Tongue (tissue), 3 donors: ENCODE data around the gene C12orf76. TPM values are rescaled to one million over a fixed set of nuclear protein-coding genes. Genes with fewer than 3 reads are reported as not detected.

Experiments used
- DNase-seq: peaks from one replicate; pipeline ENCODE4 v3.0.0-alpha.2; 2015
- small RNA-seq: library from RNA; depleted of rRNA; stranded (forward); fragments of <200 nt; gene quantifications from one replicate; pipeline ENCODE3, GENCODE V24; 2014; ENCODE audit warnings: low replicate concordance
- total RNA-seq: library from RNA; depleted of rRNA; stranded (reverse); fragments of >200 nt; gene quantifications from one replicate; pipeline ENCODE4 v1.2.3, GENCODE V29; 2014

The C12orf76 gene
- total RNA-seq, 1 donor from 2014 or later, result 20.9 TPM

- peak; percentile 97 for DNase-seq
These were observed 52.4 kb downstream of the C12orf76 start, which contains the start of gene GIT2 for GRCh38 chr12:109995686-109996482. TSS of gene GIT2 (minus strand) at chr12:109996368. CDS start at chr12:109996224, 144 bp downstream.

- DNase-seq, result no peak
These were observed 53.0 kb downstream of the C12orf76 start for GRCh38 chr12:109995361-109995685.

- no peak for DNase-seq
These were observed 53.7 kb downstream of the C12orf76 start for GRCh38 chr12:109994401-109995175.

GRCh38 chr12:109993091-109993490, 55.2 kb downstream of the C12orf76 start:
- DNase-seq, result no peak

- DNase-seq, result no peak
These were observed 56.7 kb downstream of the C12orf76 start for GRCh38 chr12:109991586-109991985.

Small RNA genes within 50 kb of the gene (small RNA-seq; reads per million reads assigned to genes)
- not detected for gene AC007546.2

Other genes with a start within 250 kb of the C12orf76 start
- gene TRPV4, start 215.1 kb downstream of the C12orf76 start, total RNA-seq, result 3.5 TPM
- gene GLTP, start 168.0 kb downstream of the C12orf76 start, total RNA-seq, result 40.1 TPM
- 9.7 TPM for gene TCHP, start 148.2 kb downstream of the C12orf76 start, total RNA-seq
- 57.6 TPM for gene GIT2, start 52.2 kb downstream of the C12orf76 start, total RNA-seq
- 46.5 TPM for gene ANKRD13A, start 49.1 kb downstream of the C12orf76 start, total RNA-seq
- gene IFT81, start 75.8 kb upstream of the C12orf76 start, total RNA-seq, result 32.0 TPM
- 530 TPM for gene ATP2A2, start 232.7 kb upstream of the C12orf76 start, total RNA-seq